Endometrium (tissue), 2 donors: ENCODE results near the gene ABO.
"Not testable (repeated sequence)": the region's sequence is repeated elsewhere in the genome, so short reads cannot be mapped to it uniquely, and the experiment has no call there.

Source experiments
- FAIRE-seq: peaks from 2 replicates; lab custom pipeline; 2012; peaks lifted over from hg19 to GRCh38; lab: Jason Lieb, UNC
- donor health status: control.
- donor health status: control.

The ABO gene

GRCh38 chr9:133290751-133291302 lies 15.8 kb upstream of the ABO start:
- no peak for FAIRE-seq

- no peak for FAIRE-seq
These were observed 11.5 kb upstream of the ABO start for GRCh38 chr9:133286523-133286922.

GRCh38 chr9:133285252-133285775 lies 10.3 kb upstream of the ABO start:
- no peak for FAIRE-seq

DNA sequence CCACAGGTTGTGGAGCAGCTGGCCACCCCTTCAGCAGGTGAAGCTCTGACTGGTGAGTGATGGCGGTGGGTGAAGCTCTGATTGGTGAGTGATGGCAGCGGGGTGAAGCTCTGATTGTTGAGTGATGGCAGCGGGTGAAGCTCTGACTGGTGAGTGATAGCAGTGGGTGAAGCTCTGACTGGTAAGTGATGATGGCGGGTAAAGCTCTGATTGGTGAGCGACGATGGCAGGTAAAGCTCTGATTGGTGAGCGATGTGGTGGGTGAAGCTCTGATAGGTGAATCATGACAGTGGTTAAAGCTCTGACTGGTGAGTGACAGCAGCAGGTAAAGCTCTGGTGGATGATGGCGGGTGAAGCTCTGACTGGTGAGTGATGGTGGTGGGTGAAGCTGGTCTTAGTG lies 9.4 kb upstream of the ABO start:
- no peak for FAIRE-seq

- not testable (repeated sequence) for FAIRE-seq
These were observed 8.4 kb upstream of the ABO start for GRCh38 chr9:133283255-133284032.

DNA sequence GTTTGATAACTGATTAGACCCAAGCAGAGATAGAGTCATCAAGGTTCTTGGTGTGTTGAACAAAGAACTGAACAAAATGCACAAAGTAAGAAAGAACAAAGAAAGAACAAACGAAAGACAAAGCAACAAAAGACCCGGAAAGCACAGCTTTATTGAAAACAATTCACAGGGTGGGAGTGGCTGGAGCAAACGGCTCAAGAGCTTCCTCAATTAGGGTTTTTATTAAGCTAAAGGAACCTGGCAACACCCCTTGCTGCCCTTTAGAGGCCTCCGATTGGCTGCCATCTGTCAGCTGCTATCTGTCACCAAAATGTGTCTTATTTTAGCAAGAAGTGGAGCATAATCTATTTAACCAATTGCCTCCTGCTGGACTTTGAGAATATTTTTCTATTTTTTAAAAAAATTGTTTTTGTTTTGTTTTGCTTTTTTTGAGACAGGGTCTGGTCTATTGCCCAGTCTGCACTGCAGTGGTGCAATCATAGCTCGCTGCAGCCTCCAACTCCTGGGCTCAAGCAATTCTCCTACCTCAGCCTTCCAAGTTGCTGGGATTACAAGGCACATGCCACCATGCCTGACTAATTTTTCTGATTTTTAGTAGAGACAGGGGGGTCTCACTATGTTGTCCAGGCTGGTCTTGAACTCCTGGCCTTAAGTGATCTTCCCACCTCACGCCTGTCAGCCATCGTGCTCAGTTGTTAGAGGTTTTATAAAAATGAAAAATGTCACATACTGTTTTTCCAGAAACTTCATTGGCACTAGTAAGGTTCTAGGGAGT lies 7.7 kb upstream of the ABO start:
- FAIRE-seq: no peak

DNA sequence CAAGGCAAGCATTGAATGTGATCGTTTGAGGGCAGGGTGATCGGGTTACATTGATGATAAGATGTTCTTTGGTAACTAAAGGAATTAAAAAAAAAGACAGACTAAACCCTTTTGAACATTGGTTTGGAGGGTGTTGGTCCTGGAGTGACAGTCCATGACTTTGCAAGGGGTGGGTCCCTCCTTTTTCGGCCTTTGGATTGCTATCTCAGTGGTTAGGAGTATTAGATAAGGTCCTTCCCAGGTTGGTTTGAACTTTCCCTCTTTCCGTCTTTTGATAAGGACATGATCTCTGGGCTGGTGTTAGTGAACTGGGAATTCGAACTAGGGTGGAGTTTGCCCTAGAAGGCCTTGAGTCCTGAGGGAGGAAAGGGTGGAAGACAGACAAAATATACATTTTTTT lies 5.4 kb upstream of the ABO start:
- FAIRE-seq: no peak

- FAIRE-seq: no peak
These were observed 3.4 kb upstream of the ABO start for GRCh38 chr9:133278161-133279114.

- FAIRE-seq: no peak
These were observed 2.5 kb upstream of the ABO start for GRCh38 chr9:133277467-133277866.

GRCh38 chr9:133276923-133277322 lies 1.9 kb upstream of the ABO start:
- FAIRE-seq: no peak

- no peak for FAIRE-seq
These were observed 1.2 kb upstream of the ABO start for GRCh38 chr9:133276001-133276884.

- FAIRE-seq: no peak
These were observed 531 bp downstream of the ABO start for GRCh38 chr9:133274236-133275104.

DNA sequence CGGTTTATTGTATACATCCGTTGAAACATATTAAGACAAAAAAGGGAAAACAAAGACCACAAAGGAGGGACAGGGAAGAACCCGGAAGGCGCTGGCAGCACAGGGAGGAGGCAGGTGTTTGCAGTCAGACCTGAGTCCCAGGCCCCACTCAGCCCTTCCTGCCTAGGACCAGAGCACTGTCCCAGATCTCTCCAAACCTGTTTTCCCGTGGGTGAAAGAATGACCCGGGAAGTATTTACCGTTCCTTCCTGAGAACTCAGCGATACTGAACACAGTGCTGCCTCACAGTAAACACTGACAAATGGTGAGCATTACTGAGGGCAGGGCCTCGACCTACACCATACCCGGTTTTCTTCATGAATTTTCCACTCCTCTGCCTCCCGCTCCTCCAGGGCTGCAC lies 1.2 kb downstream of the ABO start:
- FAIRE-seq: no peak

DNA sequence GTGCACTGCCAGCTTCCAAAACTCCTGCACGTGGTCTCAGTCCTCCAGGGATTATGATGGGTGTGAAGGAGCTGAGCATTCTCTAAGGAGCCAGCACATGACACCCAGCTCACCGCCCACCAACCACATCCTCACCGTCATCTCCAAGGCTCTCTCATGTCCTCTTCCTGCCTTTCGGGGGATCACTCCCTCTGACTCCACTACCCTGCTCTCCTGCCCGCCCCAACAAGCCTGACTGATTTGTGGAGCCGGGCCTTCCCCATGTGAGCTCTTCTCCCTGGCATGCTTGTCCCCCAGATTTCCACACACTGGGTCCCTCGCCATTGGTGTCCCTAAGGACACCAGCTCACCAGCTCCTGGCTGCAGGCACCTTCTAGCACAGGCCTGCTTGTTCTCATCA lies 1.9 kb downstream of the ABO start:
- FAIRE-seq: no peak

- FAIRE-seq: no peak
These were observed 5.3 kb downstream of the ABO start for GRCh38 chr9:133269537-133270362.

DNA sequence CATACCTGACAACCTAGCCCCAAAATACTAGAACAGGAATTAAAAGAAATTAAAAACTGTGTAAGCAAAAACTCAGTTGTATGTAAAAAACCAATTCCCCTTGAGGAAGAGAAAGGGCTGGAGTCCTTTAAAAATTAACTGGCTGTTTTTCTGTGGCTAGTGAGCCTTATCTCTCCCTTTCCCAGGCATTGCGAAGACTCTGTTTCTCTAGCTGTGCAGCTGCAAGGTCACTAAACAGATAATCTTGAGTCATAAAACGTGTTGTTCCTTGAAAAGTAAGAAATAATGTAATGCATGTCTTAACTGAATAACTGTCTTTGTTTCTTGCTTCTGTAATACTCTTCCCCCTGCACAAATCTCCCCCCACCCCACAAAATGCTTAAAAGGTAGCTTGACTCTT lies 5.9 kb downstream of the ABO start:
- not testable (repeated sequence) for FAIRE-seq

DNA sequence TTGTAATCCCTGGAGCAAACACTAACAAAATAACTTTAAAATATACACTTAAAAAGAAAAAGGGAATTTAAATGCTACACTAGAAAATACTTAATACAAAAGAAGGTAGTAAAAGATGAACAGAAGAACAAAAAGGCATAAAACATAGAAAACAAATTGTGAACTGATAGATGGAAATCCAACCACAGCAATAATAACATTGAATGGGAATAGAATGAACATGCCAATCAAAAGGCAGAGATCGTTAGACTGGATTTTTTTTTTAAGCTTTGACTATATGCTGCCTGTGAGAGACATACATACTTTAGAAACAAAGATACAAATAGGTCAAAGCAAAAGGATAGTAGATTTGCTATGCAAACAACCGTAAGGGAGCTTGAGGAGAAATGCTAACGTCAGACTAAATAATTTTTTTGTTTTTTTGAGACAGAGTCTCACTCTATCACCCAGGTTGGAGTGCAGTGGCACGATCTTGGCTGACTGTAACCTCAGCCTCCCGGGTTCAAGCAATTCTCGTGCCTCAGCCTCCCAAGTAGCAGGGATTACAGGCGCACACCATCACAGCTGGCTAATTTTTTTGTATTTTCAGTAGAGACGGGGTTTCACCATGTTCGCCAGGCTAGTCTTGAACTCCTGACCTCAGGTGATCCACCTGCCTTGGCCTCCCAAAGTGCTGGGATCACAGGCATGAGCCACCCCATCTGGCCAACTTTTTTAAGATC lies 6.5 kb downstream of the ABO start:
- no peak for FAIRE-seq

- FAIRE-seq: no peak
These were observed 10.7 kb downstream of the ABO start for GRCh38 chr9:133264235-133264764.
